Body of pancreas (tissue), 4 donors: ENCODE data around the gene DCDC2.

Source experiments
- POLR2A ChIP-seq, 3 donors: fragments of 450-650 bp; IDR thresholded peaks; one replicate each; pipeline ENCODE4 v1.6.1; 2016; ENCODE audit warnings: antibody characterized with exemption in 3 of 3, mild to moderate bottlenecking in 2 of 3
- TF ChIP-seq, protein P1 (sequence below), 7 experiments: fragments of 450-650 bp in 4 of 7; fragments of 200-600 bp in 3 of 7; sonication (generic) in 3 of 7; IDR thresholded peaks; one replicate each; pipeline ENCODE4 v1.5.1; 2016 to 2019; ENCODE audit warnings: antibody characterized with exemption in 7 of 7

DNA sequence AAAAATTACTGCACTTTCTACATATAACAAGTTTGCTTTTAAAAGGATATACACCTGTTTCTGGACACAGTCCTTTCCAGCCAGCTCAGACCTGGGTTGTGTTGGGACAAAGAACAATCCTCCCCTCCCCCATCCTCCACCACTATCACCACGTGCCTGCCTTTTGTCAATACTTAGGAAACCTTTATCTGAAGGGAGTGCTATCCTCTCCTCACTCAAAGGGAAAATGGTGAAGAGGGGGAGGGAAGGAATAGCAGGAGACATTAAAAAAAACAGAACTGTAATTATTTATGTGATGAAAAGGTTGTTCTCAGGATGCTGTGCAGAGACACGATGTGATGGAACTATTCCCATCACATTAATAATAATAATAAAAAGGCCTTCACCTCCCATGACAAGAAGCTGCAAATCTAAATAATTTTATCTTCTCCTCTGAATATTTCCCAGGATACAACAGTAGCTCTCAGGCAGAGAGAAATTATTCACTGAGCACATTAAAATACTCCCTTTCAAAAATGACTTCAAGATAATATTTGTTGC lies 126.4 kb downstream of the DCDC2 start:
- TF ChIP-seq, protein P1, sequence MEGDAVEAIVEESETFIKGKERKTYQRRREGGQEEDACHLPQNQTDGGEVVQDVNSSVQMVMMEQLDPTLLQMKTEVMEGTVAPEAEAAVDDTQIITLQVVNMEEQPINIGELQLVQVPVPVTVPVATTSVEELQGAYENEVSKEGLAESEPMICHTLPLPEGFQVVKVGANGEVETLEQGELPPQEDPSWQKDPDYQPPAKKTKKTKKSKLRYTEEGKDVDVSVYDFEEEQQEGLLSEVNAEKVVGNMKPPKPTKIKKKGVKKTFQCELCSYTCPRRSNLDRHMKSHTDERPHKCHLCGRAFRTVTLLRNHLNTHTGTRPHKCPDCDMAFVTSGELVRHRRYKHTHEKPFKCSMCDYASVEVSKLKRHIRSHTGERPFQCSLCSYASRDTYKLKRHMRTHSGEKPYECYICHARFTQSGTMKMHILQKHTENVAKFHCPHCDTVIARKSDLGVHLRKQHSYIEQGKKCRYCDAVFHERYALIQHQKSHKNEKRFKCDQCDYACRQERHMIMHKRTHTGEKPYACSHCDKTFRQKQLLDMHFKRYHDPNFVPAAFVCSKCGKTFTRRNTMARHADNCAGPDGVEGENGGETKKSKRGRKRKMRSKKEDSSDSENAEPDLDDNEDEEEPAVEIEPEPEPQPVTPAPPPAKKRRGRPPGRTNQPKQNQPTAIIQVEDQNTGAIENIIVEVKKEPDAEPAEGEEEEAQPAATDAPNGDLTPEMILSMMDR (IDR thresholded peaks at IDR 0.05): no peak
- no peak for TF ChIP-seq POLR2A (IDR thresholded peaks at IDR 0.05)
